MM.1S (cell line): Measurements from ENCODE around the gene TMEM97.

Experiments used
- DNase-seq: peaks from one replicate; pipeline ENCODE4 v3.0.0-alpha.2; 2015
- H2AFZ ChIP-seq: fragments of 300-600 bp; sonication (generic); 2 replicates; pipeline ENCODE4 v1.6.0; 2016; ENCODE audit warnings: antibody characterized with exemption, low read length
- H3F3A ChIP-seq: fragments of 300-600 bp; sonication (generic); 2 replicates; pipeline ENCODE4 v1.6.1; 2016; ENCODE audit warnings: mild to moderate bottlenecking, antibody characterized with exemption, low read length, moderate library complexity, mixed read lengths; ENCODE audit not compliant: insufficient read depth
- H3K27ac ChIP-seq: fragments of 300-600 bp; sonication (generic); 2 replicates; pipeline ENCODE4 v1.5.1; 2016; ENCODE audit warnings: mild to moderate bottlenecking, low read length
- H3K27me3 ChIP-seq: fragments of 300-600 bp; sonication (generic); replicated peaks from 2 replicates; pipeline ENCODE4 v1.6.0; 2016; ENCODE audit warnings: low read length; ENCODE audit not compliant: insufficient read depth
- H3K36me3 ChIP-seq: fragments of 300-600 bp; sonication (generic); replicated peaks from 2 replicates; pipeline ENCODE4 v1.6.1; 2016; ENCODE audit warnings: mild to moderate bottlenecking, low read length, mixed read lengths; ENCODE audit not compliant: insufficient read depth
- H3K4me1 ChIP-seq: fragments of 300-600 bp; sonication (generic); 2 replicates; pipeline ENCODE4 v1.6.1; 2016; ENCODE audit warnings: low read length, mixed read lengths
- H3K4me2 ChIP-seq: fragments of 300-600 bp; sonication (generic); 2 replicates; pipeline ENCODE4 v1.6.0; 2016; ENCODE audit warnings: low read depth, low read length
- H3K4me3 ChIP-seq: fragments of 300-600 bp; sonication (generic); 2 replicates; pipeline ENCODE4 v1.5.1; 2016; ENCODE audit warnings: low read length, mixed read lengths
- H3K79me2 ChIP-seq: fragments of 300-600 bp; sonication (generic); 2 replicates; pipeline ENCODE4 v1.6.1; 2016; ENCODE audit warnings: mixed run types, low read length, mixed read lengths
- H3K9ac ChIP-seq: fragments of 300-600 bp; sonication (generic); 2 replicates; pipeline ENCODE4 v1.6.1; 2016; ENCODE audit warnings: low read length, mixed read lengths
- H3K9me2 ChIP-seq: fragments of 300-600 bp; sonication (generic); replicated peaks from 2 replicates; pipeline ENCODE4 v1.6.1; 2016; ENCODE audit warnings: mild to moderate bottlenecking, low read length, mixed read lengths; ENCODE audit not compliant: insufficient read depth
- H3K9me3 ChIP-seq: fragments of 300-600 bp; sonication (generic); replicated peaks from 2 replicates; pipeline ENCODE4 v1.6.1; 2016; ENCODE audit warnings: mild to moderate bottlenecking, low read length, mixed read lengths; ENCODE audit not compliant: insufficient read depth
- H4K20me1 ChIP-seq: fragments of 300-600 bp; sonication (generic); 2 replicates; pipeline ENCODE4 v1.6.1; 2016; ENCODE audit warnings: mild to moderate bottlenecking, low read length, moderate library complexity, mixed read lengths; ENCODE audit not compliant: insufficient read depth
- CTCF ChIP-seq: fragments of 300-600 bp; sonication (generic); IDR thresholded peaks from 2 replicates; pipeline ENCODE4 v1.5.1; 2016; ENCODE audit warnings: antibody characterized with exemption, low read length, mixed read lengths
- EZH2 ChIP-seq: fragments of 300-600 bp; sonication (generic); optimal IDR thresholded peaks from 2 replicates; pipeline ENCODE3; 2017; ENCODE audit warnings: low read depth, mild to moderate bottlenecking, antibody characterized with exemption, low read length, mixed read lengths
- EZH2phosphoT487 ChIP-seq: fragments of 300-600 bp; sonication (generic); IDR thresholded peaks from 2 replicates; pipeline ENCODE4 v1.6.1; 2018; ENCODE audit warnings: antibody characterized with exemption, low read length

Gene TMEM97

GRCh38 chr17:28331891-28332420 lies 13.0 kb downstream of the TMEM97 start:
- no peak for DNase-seq
- no peak overlapping the region for H3K4me2 ChIP-seq
- no peak overlapping the region for H3K4me3 ChIP-seq
- no peaks in the 10 kb centered on the region for H3K27me3 ChIP-seq
- no peak overlapping the region for H3K9ac ChIP-seq
- no peaks in the 10 kb centered on the region for H3K36me3 ChIP-seq
- peaks cover 17% of the 10 kb centered on the region for H3K4me1 ChIP-seq
- H3K9me3 ChIP-seq, result no peaks in the 10 kb centered on the region
- H4K20me1 ChIP-seq, result no peaks in the 10 kb centered on the region
- H3K27ac ChIP-seq, result no peak overlapping the region
- TF ChIP-seq CTCF, result no peak
- TF ChIP-seq EZH2, result no peak
- TF ChIP-seq EZH2phosphoT487, result no peak
- H3F3A ChIP-seq, result no peaks in the 10 kb centered on the region
- H2AFZ ChIP-seq, result no peak overlapping the region
- H3K9me2 ChIP-seq, result no peaks in the 10 kb centered on the region
- peaks cover 43% of the 10 kb centered on the region for H3K79me2 ChIP-seq

GRCh38 chr17:28333083-28333746 lies 14.2 kb downstream of the TMEM97 start:
- no peak overlapping the region for H3K9ac ChIP-seq
- TF ChIP-seq EZH2phosphoT487 (no peak), CTCF (no peak), EZH2 (no peak)

GRCh38 chr17:28334171-28334570 lies 15.2 kb downstream of the TMEM97 start:
- peaks cover 54% of the 10 kb centered on the region for H3K79me2 ChIP-seq

More at GRCh38 chr17:28333083-28333746, 14.2 kb downstream of the TMEM97 start:
- DNase-seq, result no peak
- H3K79me2 ChIP-seq, result peaks cover 49% of the 10 kb centered on the region
- H2AFZ ChIP-seq, result no peak overlapping the region
- H3K27ac ChIP-seq, result no peak overlapping the region
- no peaks in the 10 kb centered on the region for H3F3A ChIP-seq
- no peaks in the 10 kb centered on the region for H3K9me2 ChIP-seq
- no peaks in the 10 kb centered on the region for H3K9me3 ChIP-seq
- no peak overlapping the region for H3K4me3 ChIP-seq
- H3K4me1 ChIP-seq, result peaks cover 18% of the 10 kb centered on the region
- H3K4me2 ChIP-seq, result no peak overlapping the region
- H3K36me3 ChIP-seq, result no peaks in the 10 kb centered on the region
- H3K27me3 ChIP-seq, result no peaks in the 10 kb centered on the region
- H4K20me1 ChIP-seq, result no peaks in the 10 kb centered on the region

More at GRCh38 chr17:28334171-28334570, 15.2 kb downstream of the TMEM97 start:
- DNase-seq, result no peak
- Histone ChIP-seq H2AFZ (no peak overlapping the region), H3K4me3 (peak overlapping the region; percentile 91), H3K9me3 (no peaks in the 10 kb centered on the region), H3K9ac (peak overlapping the region; percentile 80; the same call in 1 of the 2 replicates), H4K20me1 (no peaks in the 10 kb centered on the region), H3K4me2 (peak overlapping the region; percentile 84), H3K4me1 (peaks cover 18% of the 10 kb centered on the region), H3F3A (no peaks in the 10 kb centered on the region), H3K27ac (no peak overlapping the region), H3K27me3 (no peaks in the 10 kb centered on the region), H3K36me3 (no peaks in the 10 kb centered on the region), H3K9me2 (no peaks in the 10 kb centered on the region)
- no peak for TF ChIP-seq EZH2
- no peak for TF ChIP-seq EZH2phosphoT487
- TF ChIP-seq CTCF, result no peak
